SU-DHL-6 (cell line): ENCODE results near the gene RYR2.

ENCODE experiments used
- H2AFZ ChIP-seq: fragments of 200-600 bp; sonication (generic); 2 replicates; pipeline ENCODE4 v1.6.1; 2014; ENCODE audit warnings: low read depth, mild to moderate bottlenecking, moderate library complexity, mixed read lengths, antibody characterized with exemption, low read length; ENCODE audit not compliant: severe bottlenecking
- H3F3A ChIP-seq: fragments of 200-600 bp; shearing (Covaris generic); 2 replicates; pipeline ENCODE4 v1.6.0; 2016; ENCODE audit warnings: antibody characterized with exemption, mild to moderate bottlenecking; ENCODE audit not compliant: insufficient read depth
- H3K27ac ChIP-seq: fragments of 200-600 bp; sonication (generic); 2 replicates; pipeline ENCODE4 v1.5.1; 2016; ENCODE audit warnings: low read depth, mild to moderate bottlenecking, low read length, moderate library complexity, mixed read lengths
- H3K27me3 ChIP-seq: fragments of 200-600 bp; sonication (generic), shearing (Covaris generic); 2 replicates; pipeline ENCODE4 v1.6.0; 2014; ENCODE audit warnings: mild to moderate bottlenecking, low read length
- H3K36me3 ChIP-seq: fragments of 200-600 bp; sonication (generic); 2 replicates; pipeline ENCODE4 v1.6.1; 2014; ENCODE audit warnings: mild to moderate bottlenecking, low read length, mixed read lengths
- H3K4me2 ChIP-seq: fragments of 300-600, 200-600 bp; shearing (Covaris generic), sonication (generic); 2 replicates; pipeline ENCODE4 v1.6.0; 2014; ENCODE audit warnings: low read length, low read depth, mild to moderate bottlenecking; ENCODE audit not compliant: poor library complexity, severe bottlenecking
- H3K4me3 ChIP-seq: fragments of 200-600 bp; sonication (generic); 2 replicates; pipeline ENCODE4 v1.5.1; 2014; ENCODE audit warnings: antibody characterized with exemption, low read length, mild to moderate bottlenecking, mixed read lengths; ENCODE audit not compliant: insufficient read depth, poor library complexity, severe bottlenecking
- H3K79me2 ChIP-seq: fragments of 200-600 bp; sonication (generic); 2 replicates; pipeline ENCODE4 v1.6.1; 2014; ENCODE audit warnings: mild to moderate bottlenecking, low read length, moderate library complexity; ENCODE audit not compliant: insufficient read depth
- H3K9ac ChIP-seq: fragments of 200-600 bp; sonication (generic); 2 replicates; pipeline ENCODE4 v1.7.0; 2014; ENCODE audit warnings: mild to moderate bottlenecking, low read length
- H3K9me2 ChIP-seq: fragments of 200-600 bp; sonication (generic); replicated peaks from 2 replicates; pipeline ENCODE4 v1.6.1; 2014; ENCODE audit warnings: low read length; ENCODE audit not compliant: insufficient read depth
- H3K9me3 ChIP-seq: fragments of 200-600 bp; sonication (generic); 2 replicates; pipeline ENCODE4 v1.6.1; 2014; ENCODE audit warnings: low read length, mixed read lengths; ENCODE audit not compliant: insufficient read depth
- H4K20me1 ChIP-seq: fragments of 200-600 bp; sonication (generic); 2 replicates; pipeline ENCODE4 v1.6.1; 2014; ENCODE audit warnings: low read depth, mild to moderate bottlenecking, antibody characterized with exemption, low read length, moderate library complexity, mixed read lengths
- EZH2phosphoT487 ChIP-seq: fragments of 200-600 bp; sonication (generic), shearing (Covaris generic); conservative IDR thresholded peaks from 2 replicates; pipeline ENCODE4 v1.6.1; 2018; ENCODE audit warnings: mild to moderate bottlenecking, antibody characterized with exemption, low read length, moderate library complexity, mixed read lengths
- TF ChIP-seq, protein P1 (sequence below): fragments of 200-600 bp; sonication (generic); IDR thresholded peaks from one replicate; pipeline ENCODE4 v1.5.1; 2017; ENCODE audit warnings: antibody characterized with exemption, mild to moderate bottlenecking, low read length, moderate library complexity; ENCODE audit not compliant: insufficient read depth, poor library complexity, severe bottlenecking

The RYR2 gene

DNA sequence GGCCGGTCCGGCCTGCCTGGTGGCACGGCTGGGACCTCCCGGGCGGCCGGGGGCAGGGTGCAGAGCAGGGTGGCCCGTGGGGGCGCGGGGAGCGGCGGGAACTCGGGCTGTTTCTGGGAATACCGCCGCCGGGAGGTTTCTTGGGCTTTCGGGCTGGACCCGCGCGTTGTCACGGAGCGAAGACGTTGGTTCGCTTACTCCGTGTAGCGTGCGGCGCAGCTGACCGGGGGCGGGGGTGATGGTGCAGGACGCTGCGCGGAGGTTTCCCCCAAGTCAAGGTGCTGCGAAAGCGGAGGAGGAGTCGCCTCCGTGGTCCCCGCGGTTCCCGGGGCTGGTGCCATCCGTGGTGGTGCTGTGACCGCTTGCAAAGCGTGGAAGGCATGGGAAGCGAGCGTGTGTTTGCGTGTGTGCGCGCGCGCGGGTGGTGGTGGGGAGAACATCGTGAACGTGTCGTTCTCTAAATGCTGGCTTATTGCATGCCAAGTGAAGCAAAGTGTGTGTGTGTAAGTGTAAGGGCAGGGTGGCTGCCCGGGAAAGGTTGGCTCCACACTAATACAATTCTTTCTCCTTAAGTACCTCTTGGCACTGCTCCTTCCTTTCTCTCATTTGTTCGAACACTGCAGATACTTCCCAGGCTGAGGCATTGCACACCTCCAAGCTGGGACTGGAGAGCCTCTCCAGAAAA lies 1.1 kb downstream of the RYR2 start:
- H3K4me2 ChIP-seq: no peak overlapping the region
- no peaks in the 10 kb centered on the region for H3K27me3 ChIP-seq
- H3K27ac ChIP-seq: no peak overlapping the region
- H3K9me3 ChIP-seq: no peaks in the 10 kb centered on the region
- TF ChIP-seq, protein P1, sequence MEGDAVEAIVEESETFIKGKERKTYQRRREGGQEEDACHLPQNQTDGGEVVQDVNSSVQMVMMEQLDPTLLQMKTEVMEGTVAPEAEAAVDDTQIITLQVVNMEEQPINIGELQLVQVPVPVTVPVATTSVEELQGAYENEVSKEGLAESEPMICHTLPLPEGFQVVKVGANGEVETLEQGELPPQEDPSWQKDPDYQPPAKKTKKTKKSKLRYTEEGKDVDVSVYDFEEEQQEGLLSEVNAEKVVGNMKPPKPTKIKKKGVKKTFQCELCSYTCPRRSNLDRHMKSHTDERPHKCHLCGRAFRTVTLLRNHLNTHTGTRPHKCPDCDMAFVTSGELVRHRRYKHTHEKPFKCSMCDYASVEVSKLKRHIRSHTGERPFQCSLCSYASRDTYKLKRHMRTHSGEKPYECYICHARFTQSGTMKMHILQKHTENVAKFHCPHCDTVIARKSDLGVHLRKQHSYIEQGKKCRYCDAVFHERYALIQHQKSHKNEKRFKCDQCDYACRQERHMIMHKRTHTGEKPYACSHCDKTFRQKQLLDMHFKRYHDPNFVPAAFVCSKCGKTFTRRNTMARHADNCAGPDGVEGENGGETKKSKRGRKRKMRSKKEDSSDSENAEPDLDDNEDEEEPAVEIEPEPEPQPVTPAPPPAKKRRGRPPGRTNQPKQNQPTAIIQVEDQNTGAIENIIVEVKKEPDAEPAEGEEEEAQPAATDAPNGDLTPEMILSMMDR: no peak
- no peak for TF ChIP-seq EZH2phosphoT487
- H3K9me2 ChIP-seq: no peaks in the 10 kb centered on the region
- no peaks in the 10 kb centered on the region for H4K20me1 ChIP-seq
- no peak overlapping the region for H3K4me3 ChIP-seq
- no peak overlapping the region for H3K9ac ChIP-seq
- H3K79me2 ChIP-seq: no peaks in the 10 kb centered on the region
- H2AFZ ChIP-seq: no peak overlapping the region
- H3K36me3 ChIP-seq: no peaks in the 10 kb centered on the region
- no peaks in the 10 kb centered on the region for H3F3A ChIP-seq

DNA sequence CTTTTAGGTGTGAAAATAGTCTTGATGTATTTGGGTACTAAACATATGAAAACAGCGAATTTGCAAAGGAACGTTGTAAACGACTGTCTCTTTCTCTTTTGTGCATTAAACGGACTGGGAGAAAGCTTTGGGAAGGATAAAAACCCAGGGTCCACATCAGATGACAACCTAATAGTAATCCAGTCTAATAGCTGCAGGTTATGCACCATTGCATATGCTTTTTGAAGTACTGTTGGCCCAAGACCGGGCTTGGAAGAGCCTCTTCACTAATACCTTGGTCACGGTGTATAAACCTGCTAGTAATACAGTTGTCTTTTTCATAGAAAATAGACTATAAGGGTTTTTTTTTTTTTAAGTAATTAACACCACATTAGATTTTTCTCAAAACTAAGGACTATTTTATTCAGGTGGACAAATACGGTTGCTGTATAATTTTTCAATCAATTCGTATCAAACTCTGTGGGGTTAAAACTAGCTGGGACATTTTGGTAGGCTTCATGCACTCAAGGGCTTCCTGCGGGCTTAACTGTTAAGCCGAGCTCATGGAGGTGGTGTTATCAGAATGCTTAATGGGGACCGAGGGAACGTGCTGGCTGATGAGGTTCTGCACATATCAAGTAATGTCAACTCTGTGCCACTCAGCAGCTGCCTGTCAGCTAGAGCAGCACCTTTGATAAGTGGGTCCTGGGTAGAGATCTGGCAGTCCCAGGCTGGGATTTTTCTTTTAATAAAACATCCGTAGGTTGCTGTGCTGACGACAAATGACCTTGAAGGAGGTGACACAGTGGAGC lies 2.1 kb downstream of the RYR2 start:
- no peak overlapping the region for H3K4me2 ChIP-seq
- TF ChIP-seq, protein P1: no peak
- TF ChIP-seq EZH2phosphoT487: no peak
- no peaks in the 10 kb centered on the region for H4K20me1 ChIP-seq
- H3K9me3 ChIP-seq: no peaks in the 10 kb centered on the region
- H3K9ac ChIP-seq: no peak overlapping the region
- H3K9me2 ChIP-seq: no peaks in the 10 kb centered on the region
- H3K27me3 ChIP-seq: no peaks in the 10 kb centered on the region
- no peak overlapping the region for H2AFZ ChIP-seq
- no peaks in the 10 kb centered on the region for H3K36me3 ChIP-seq
- no peaks in the 10 kb centered on the region for H3K79me2 ChIP-seq
- H3F3A ChIP-seq: no peaks in the 10 kb centered on the region
- no peak overlapping the region for H3K4me3 ChIP-seq
- H3K27ac ChIP-seq: no peak overlapping the region

DNA sequence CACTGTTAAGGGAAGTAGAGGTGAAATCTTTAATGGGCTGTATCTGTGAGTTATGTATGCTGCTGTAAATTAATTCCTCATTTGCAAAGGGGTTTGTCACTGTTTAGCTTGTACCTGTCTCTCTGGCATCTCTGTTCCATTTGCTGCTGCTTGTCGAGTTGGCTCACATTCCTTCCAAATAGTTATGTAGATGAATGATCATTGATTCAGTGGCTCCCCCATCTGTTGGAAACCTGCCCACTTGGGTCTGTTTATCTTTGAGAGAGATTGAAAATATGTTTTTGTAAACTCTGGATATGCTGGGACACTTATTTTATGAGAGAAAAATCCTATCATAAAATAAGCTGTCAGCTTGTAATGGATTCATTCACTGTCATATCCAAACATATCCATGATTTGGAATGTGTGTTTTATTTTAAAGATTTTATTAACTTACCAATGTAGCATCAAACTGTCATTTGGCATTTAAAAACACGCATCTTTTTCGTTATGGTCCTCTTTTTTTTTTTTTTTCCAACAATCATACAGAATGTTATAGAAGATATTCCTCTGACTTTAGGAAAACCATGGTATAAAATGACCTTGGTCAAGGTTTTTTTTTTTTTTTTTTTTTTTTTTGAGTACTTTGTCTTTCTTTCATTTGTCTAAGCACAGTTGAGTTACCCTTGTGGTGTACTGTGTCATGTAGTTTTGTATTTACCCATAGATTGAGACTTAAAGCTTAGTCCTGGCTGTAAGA lies 3.5 kb downstream of the RYR2 start:
- H3K4me3 ChIP-seq: no peak overlapping the region
- no peaks in the 10 kb centered on the region for H3K79me2 ChIP-seq
- H3K9ac ChIP-seq: no peak overlapping the region
- no peaks in the 10 kb centered on the region for H3K36me3 ChIP-seq
- no peaks in the 10 kb centered on the region for H3F3A ChIP-seq
- no peaks in the 10 kb centered on the region for H3K9me3 ChIP-seq
- H3K27me3 ChIP-seq: no peaks in the 10 kb centered on the region
- H3K9me2 ChIP-seq: no peaks in the 10 kb centered on the region
- TF ChIP-seq EZH2phosphoT487: no peak
- H2AFZ ChIP-seq: no peak overlapping the region
- H4K20me1 ChIP-seq: no peaks in the 10 kb centered on the region
- no peak overlapping the region for H3K4me2 ChIP-seq
- no peak overlapping the region for H3K27ac ChIP-seq
